ENCODE measurements around the gene AOPEP.

AOPEP gene, protein sequence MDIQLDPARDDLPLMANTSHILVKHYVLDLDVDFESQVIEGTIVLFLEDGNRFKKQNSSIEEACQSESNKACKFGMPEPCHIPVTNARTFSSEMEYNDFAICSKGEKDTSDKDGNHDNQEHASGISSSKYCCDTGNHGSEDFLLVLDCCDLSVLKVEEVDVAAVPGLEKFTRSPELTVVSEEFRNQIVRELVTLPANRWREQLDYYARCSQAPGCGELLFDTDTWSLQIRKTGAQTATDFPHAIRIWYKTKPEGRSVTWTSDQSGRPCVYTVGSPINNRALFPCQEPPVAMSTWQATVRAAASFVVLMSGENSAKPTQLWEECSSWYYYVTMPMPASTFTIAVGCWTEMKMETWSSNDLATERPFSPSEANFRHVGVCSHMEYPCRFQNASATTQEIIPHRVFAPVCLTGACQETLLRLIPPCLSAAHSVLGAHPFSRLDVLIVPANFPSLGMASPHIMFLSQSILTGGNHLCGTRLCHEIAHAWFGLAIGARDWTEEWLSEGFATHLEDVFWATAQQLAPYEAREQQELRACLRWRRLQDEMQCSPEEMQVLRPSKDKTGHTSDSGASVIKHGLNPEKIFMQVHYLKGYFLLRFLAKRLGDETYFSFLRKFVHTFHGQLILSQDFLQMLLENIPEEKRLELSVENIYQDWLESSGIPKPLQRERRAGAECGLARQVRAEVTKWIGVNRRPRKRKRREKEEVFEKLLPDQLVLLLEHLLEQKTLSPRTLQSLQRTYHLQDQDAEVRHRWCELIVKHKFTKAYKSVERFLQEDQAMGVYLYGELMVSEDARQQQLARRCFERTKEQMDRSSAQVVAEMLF

DNA sequence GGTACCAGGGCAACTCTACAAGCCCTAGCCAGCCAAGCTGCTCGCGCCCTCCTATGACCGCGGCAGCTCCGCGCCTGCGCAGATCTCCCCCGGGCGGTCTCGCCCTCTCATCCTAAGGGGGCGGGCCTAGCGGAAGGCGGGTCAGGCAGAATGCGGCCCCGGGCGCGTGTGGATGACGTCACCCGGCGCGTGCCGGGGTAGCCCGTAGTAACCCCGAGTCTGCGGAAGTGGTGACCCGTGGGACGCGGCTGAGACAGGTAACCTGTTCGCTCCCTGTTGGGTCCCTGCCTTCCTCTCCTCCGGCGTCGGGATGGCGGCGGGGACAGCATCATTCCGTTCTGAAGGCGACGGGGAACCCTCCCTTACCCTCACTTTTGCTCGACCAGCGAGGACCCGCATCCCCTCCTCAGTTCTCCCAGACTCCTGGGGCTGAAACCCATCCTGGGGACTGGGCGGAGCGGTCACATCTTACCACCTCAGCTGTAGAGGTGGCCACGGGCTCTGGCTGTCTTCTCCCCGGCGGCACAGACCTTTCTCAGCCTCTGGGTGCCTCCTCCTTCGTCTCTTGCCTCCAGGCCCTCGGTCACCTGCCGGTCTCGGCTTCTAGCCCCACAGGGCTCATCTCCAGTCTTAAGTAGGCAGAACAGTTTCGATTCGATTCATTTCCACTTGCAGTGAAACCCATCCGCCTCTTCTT lies at the start of gene AOPEP:
Gene AOPEP, plus strand, starts transcription at position 205 of the 697 bp plus-strand sequence. CDS start 33,085 bp downstream, outside the sequence.
- DNase-seq: peak; percentile 100

DNA sequence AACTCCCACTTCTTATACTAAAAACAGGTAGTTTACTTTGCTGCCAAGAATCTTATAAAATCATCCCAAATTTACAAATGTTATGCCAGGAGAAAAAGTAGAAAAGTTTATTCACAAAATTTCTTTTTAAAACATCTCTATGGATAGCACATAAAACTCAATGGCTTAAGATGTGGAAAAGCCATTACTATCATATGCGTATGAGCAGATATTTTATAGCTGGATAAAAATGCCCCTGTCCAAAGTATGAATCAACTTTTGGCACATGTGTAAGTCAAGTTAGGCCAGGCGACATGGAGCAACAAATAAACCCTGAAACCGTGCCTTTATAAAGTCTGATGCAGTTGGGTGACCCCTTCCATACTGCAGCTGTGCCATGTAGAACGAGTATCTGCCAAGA lies 48.6 kb upstream of the AOPEP start:
- DNase-seq: no peak

DNA sequence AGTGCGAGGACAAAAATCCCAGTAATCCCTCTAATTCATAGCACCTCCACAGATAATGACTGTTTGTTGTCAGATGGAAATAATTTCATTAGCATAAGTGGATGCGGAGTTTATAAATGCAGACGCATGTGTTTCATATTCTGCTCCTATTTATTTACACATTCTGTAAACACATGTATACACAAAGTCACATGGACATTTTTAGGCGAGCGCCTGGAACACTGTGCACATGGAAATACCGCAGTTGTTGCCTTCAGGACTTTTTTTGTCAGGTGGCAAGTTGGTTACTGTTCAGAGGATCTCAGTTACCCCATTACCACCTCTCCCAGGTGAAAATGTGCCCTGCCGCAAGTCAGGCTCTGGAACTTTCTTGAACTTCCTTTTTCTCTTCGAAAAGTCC lies 46.9 kb upstream of the AOPEP start:
- DNase-seq: no peak

DNA sequence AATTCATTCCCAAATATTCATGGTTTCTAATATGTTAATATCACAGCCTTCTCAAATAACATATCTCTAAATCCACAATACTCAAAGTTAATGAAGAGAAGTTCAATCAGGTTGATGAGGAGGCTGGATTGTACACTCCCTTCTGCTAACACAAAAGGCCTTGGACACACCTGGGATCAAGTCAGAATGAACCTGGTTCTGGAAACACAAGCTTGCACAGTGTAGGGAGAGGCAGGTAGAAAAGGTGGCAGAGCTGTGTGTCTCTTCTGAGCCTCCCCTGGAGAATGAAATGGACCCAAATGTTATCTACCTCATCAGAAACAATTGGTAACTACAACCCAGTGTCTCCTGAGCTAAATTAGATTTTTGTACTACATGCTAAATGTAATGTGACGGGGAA lies 46.5 kb upstream of the AOPEP start:
- no peak for DNase-seq

DNA sequence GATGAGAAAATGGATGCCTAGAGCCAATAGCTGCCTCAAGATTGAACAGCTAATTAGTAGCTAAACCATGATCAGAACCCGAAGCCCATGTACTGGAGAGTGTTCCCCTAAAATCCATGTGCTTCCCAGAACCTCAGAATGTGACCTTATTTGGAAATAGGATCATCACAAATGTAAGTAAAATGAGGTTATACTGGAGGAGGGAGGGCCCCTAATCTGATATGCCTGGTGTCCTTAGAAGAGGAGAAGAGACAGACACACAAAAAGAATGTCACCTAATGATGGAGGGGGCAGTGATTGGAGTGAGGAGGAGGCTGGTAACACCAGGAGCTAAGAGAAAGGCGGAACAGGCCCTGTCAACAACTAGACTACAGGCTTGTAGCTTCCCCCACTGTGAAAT lies 45.9 kb upstream of the AOPEP start:
- DNase-seq: no peak

DNA sequence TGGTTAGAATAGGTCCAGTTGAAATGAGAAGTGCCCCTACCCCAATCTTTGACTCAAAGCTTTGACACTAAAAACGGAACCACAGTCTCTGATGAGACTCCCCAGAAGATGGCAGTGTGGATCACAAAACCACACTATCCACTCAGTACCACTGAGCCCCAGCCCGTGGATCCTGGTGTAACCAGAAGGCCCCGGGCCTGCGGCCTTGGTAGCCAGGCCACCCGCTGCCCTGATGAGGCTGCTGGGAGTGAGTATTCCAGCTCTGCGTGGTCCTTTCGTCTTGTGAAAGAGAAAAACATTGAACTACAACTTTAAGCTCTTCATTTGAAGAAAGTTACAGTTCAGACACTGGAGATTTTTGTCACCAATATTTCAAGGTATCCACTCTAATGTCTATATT lies 45.0 kb upstream of the AOPEP start:
- DNase-seq: peak; percentile 80

DNA sequence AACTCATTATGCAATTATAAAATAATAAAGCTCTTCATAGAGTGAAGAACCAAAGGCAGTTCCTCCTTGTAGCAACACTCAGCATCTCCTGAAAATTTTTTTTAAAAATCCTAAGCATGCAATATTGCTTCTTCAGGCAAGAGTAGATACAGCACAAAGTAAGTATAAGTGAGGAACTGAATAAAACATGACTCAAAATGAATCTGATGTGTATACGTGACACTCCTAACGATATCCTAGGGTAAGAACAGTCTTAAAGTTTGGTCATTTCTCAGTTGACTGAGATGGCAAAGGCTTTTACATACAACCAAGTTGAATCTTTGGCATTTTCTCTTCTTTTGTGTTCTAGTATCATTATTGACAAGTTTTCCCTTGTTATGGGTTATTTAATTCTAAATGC lies 41.1 kb upstream of the AOPEP start:
- no peak for DNase-seq

DNA sequence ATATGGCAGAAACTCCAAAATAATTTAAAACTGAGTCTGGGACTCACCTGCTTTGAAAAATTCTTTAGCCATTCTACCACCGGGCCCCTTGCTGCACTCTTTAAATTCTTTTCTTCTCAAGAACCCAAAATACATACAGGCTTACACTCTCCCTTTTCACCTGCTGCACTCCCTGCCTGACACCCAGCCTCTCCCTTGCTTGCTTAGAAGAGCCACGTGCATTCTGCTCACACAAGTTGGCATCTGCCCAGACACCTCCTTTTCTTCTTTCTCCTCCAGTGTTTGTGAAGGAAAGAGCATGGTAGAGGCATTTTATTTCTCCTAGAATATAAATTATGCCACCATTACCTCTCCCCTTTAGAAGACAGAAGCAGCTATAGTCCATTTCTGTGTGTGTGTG lies 39.0 kb upstream of the AOPEP start:
- no peak for DNase-seq

DNA sequence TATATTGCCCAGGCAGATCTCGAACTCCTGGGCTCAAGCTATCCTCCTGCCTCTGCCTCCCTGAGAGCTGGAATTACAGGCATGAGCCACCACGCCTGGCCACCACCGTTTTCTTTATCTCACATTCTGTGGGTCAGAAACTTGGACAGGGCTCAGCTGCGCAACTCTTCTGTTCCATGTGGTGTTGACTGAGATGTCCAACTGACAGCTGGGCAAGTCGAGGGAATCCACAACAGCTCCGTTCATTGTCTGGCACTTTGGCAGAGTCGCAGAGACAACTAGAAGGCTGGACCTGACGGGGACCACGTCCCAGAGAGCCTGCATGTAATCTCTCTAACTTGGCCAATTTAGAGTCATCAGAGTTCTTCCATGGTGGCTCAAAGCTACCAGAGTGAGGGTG lies 36.2 kb upstream of the AOPEP start:
- DNase-seq: no peak

DNA sequence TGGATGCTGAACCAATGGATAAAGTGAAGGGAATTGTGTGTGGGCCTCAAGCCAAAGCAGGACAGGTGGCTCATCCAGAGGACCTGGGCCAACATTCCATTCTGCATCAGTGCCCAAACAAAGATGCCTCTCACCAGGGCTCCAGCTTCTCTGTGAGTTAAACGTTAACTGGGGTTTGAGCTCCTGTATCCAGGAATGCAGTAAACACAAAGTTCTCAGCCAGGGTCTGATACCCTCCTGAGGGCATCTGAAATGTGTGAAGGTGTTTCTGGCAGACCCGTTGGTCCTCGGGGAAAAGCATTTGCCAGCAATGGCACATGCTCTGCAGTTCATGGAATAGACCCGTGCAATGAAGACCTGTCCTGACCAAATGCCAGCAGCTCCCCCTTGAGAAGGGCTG lies 33.9 kb upstream of the AOPEP start:
- DNase-seq: no peak

DNA sequence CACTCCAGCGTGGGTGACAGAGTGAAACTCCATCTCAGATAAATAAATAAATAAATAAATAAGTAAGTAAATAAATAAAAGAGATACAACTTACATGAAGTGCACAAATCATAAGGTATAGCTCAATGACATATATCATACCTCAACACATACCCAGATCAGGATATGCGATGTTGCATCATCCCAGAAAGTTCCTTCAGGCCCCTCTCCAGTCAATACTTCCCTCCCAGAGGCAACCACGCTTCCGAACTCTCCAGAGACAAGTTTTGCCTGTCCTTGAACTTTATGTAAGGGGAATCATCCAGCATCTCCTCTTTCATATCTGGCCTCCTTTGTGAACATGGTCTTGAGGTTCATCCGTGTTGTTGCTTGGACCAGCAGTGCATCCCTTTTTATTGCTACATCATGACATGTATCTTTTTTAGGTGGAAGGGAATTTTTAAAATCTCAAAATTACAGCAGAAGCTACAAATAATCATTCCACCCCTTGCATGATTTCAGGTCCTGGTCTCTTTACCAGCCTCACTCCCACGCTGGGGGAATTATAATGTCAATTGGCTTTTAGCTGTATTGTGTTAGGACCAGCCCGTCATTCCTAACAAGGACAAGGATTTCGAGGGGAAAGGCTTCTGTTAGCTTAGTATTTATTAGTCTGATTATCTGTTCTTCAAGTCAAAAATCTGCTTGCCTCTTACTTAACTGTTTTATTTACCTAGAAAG lies 32.9 kb upstream of the AOPEP start:
- no peak for DNase-seq

DNA sequence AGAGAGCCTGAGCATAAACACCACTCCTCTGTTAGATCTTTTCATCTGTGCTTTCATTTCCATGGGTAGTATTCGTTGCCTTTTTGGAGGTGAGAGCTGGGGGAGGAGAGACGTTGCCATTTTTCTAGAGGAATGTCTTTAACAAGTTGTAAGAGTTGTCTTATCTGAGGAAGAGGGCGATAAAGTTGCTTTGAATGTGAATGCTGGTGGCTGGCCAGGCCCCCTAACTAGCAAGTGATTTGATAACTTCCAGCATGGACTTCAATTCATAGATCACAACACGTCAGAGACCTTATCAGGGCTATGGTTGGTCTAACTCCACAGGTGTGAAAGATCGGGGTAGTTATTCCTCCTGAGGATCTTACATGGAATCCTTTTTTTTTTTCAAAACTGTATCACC lies 30.0 kb upstream of the AOPEP start:
- DNase-seq: no peak

DNA sequence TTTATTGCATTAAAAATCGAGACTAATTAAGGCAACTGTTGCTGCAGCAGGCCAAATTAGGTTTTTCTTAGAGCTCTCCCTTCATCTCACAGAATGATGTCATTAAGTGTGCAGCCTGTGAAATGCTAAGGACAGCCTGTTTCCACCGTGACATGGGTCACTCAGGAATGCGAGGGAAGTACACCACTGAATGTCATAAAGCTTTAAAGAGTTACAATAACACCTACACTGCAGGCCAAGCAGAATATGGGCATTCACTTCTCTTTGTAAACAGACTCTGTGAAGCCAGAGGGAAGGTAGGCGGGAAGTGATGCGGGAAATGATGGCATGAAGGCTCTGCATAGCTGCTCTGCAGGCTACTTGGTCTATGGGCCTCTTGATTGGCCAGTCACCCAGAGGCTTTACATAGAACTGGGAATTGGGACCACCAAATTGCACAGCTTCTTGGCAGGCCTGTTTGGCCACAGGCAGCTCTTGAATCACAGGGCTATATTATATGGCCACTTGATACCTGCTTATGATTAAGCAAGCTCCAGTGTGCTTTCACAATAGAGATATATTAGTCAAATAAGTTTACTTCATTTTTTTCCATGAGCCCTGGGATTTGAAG lies 28.4 kb upstream of the AOPEP start:
- no peak for DNase-seq

DNA sequence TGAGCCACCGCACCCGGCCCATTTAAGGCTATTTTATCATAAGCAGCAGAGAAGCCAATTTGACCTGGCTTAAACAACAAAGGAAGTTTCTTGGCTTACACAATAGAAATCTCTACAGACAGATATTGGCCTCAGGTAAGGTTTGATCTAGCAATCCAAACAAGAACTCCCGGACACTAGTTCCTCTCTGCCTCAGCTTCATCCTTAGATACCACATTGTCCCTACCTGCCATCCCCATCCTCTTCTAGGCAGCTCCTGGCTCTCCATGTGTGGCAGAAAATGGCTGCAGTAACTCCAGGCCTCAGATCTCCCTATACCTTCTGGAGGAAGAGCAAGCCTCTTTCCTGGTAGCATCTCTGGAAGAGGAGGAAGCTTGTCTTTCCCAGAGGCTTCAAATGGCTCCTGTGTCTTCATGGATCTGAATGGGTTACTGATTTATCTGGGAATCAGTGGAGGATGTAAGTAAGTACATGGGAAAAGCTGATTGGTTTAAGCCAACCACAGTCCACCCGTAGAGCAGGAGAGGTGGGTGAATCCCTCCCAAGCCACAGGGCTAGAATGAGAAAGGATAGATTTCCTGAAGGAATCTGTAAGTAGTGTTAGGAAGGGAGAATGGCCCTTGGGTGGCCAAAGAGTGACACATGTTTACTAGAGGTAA lies 26.7 kb upstream of the AOPEP start:
- DNase-seq: no peak

DNA sequence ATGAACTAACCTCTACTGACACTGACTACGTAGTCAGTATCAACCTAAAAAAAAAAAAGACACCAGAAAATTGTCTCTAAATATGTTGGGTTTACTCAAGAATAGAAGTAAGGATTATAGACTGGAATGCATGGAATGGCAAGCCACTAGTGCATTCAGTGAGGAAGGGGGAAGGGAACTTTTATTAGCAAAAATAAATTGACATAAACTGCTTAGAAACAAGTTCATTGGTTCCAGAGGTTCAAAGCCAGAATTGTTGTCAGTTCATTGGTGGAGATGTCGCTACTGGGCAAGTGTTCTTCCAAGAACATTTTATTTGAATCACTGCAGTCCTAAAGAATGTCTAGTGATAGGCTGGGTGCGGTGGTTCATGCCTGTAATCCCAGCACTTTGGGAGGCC lies 26.1 kb upstream of the AOPEP start:
- no peak for DNase-seq

DNA sequence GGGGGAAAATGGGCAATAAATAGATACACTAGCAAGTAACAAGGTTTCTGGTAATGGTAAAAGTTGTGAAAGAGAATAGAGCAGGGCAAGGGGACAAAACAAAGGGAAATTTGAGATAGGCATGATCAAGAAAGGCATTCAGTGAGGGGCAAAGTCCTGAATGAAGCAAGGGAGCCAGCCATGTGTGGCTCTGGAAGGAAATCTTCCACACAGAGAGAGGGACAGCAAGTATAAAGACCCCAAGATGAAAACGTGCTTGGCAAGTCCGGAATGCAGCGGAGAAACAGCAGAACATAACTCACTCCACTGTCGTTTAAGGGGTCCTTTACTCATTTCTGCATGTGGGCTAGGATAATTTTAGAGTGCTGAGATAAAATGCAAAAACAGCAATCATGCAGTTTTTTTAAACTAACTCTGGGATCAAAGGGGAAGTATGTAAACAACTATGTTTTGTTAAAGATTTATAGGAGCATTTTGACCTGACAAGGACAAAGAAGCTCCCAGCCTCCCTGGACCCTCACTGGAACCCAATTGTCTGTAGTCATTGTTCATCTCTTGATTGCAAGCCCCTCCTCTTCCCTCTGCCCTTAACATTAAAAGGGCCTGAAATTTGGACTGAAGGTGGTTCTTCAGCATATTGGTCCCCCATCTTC lies 22.9 kb upstream of the AOPEP start:
- no peak for DNase-seq

DNA sequence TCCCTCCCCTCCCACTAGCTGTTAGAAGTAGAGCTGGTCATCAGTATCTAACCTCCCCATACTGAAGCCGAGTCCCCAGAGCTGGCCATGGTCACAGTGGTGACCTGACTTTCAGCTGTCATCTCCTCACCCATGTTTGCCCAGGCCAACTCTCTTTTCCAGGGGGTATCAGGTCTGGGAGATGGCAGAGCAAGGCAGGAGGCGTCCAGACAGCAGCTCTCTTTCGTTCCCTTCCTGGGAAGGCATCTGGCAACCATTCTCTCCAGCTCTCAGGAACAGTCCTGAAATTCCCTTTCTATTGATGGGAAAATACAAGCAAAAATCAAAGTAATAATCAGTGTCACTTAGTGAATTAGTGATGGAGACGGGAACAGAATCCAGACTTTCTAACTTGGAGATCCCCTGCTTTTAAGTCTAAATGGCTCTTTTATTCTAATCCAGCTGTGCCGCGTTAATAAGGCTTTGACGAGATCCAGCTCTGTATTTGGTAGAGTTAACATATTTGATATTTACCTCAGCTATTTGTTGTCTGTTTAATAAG lies 21.3 kb upstream of the AOPEP start:
- no peak for DNase-seq

DNA sequence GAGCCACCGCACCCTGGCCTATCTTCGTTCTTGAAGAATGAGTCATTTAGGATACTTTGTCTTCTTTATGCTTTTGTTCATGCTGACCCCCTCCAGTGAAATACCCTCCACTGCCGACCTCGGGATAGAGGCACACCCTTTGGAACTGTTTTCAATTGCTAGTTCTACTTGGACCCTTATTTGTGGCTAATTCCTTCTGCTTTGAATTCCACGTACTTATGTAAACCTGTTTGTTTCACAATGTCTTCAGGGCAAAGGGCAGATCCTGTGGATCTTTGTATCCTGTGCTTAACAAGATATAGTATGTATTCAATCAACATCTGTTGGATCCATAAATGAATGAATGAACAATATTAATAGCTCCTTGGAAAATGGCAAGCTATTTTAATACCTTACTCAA lies 19.6 kb upstream of the AOPEP start:
- DNase-seq: no peak

DNA sequence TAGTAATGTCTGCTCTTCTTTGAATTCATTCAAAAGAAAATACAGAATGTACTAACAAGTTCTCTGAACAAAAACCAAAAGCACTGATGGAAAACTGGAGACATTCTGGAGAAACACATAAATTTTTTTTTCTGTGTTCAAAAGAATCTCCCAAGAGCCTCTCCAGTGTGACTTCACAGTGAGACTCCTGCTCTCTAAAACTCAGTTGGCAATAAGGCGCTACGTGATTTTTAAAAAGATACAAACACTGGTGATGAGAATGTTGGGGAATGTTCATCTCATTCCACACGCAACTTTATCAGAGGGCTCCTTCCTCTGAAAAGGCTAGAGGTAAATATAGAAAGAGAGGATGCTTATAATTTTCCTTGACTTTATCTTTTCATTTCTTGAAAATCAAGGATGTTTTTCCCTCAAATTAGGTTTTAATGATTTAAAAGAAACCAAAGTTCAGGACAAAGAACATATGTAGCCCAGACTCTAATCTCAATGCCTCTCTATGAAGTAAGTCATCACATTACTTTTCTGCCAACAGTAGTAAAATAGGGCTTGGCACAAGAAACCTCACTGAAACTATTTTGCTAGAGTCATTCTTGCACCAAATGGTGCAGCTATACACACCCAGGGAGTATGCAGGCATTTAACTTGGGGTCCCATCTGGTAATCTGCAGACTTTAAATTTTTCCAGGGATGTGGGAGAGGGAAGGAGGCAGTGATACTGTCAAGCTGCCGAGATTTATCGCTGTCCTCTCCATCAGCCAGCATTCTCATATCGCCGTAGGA lies 12.9 kb upstream of the AOPEP start:
- DNase-seq: no peak

DNA sequence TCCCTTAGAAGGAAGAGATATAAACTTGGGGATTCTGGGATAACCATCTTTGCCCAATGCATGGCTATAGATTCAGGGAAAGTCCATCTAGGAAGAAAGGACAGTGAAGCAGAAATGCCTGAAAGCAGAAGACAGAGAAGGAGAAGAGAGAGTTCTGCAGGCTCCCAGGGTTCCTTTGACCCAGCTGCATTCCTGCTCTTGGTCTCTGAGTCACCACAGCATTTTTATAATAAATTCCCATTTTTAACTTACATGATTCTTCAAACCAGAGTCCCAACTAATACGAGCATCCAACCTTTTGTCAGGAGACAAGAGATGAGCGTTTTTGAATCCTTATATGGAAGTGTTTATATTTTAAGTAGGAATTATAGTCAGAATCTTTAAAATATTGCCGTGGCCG lies 12.0 kb upstream of the AOPEP start:
- no peak for DNase-seq
